LNCaP clone FGC (cell line): Measurements from ENCODE around the gene MACF1.

Experiments
- DNase-seq: peaks from one replicate; pipeline ENCODE4 v3.0.0-alpha.2; 2011; ENCODE audit warnings: low read depth
- H3K4me3 ChIP-seq: 2 replicates; pipeline ENCODE4 v1.5.1; 2011; ENCODE audit warnings: mild to moderate bottlenecking, low read depth, low read length, control low read depth
- CTCF ChIP-seq: IDR thresholded peaks from 2 replicates; pipeline ENCODE4 v1.5.1; 2012; ENCODE audit warnings: mild to moderate bottlenecking; ENCODE audit not compliant: control insufficient read depth, insufficient read depth; ENCODE audit errors: extremely low read depth

The MACF1 gene

GRCh38 chr1:39346872-39347271 is 142.4 kb downstream of the MACF1 start:
- no peak for TF ChIP-seq CTCF
- no peak for DNase-seq
- no peak overlapping the region for H3K4me3 ChIP-seq

- peak; percentile 20; the same call in 1 of the 2 replicates for TF ChIP-seq CTCF
- DNase-seq: peak; percentile 89
These were observed 143.8 kb downstream of the MACF1 start for GRCh38 chr1:39348278-39348677.

GRCh38 chr1:39352881-39353280 is 148.4 kb downstream of the MACF1 start:
- no peak for DNase-seq
- H3K4me3 ChIP-seq: no peak overlapping the region
- TF ChIP-seq CTCF: no peak

More at GRCh38 chr1:39348278-39348677, 143.8 kb downstream of the MACF1 start:
- no peak overlapping the region for H3K4me3 ChIP-seq

GRCh38 chr1:39354572-39354971 is 150.1 kb downstream of the MACF1 start:
- 0 out of 2 replicates have a peak, but pooled peaks have one; percentile 13 for TF ChIP-seq CTCF
- no peak overlapping the region for H3K4me3 ChIP-seq
- no peak for DNase-seq

- no peak overlapping the region for H3K4me3 ChIP-seq
- TF ChIP-seq CTCF: no peak
- peak; percentile 71 for DNase-seq
These were observed 154.0 kb downstream of the MACF1 start for GRCh38 chr1:39358491-39358890.

- no peak for TF ChIP-seq CTCF
- H3K4me3 ChIP-seq: no peak overlapping the region
- peak; percentile 63 for DNase-seq
These were observed 154.6 kb downstream of the MACF1 start for GRCh38 chr1:39359028-39359570.

DNA sequence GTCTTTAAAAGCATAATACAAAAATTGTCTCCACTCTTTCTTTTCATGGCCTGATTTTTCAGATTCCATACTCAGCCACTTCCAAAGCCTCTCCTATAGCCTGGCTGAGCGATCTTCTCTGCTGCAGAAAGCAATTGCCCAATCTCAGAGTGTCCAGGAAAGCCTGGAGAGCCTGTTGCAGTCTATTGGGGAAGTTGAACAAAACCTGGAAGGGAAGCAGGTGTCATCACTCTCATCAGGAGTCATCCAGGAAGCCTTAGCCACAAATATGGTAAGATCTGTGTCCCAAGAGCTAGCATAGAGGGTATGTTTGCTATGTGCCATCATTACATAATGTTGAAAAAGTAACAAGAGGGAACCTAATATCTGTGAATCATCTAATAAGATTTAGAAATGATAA is 156.2 kb downstream of the MACF1 start:
- DNase-seq: no peak
- TF ChIP-seq CTCF: no peak

More for the DNA sequence above, 156.2 kb downstream of the MACF1 start:
- no peak overlapping the region for H3K4me3 ChIP-seq
